ENCODE results near the gene EZR. TPM values are rescaled to one million over a fixed set of nuclear protein-coding genes. Genes with fewer than 3 reads are reported as not detected.

Gene EZR
- total RNA-seq, 1 experiment from 2014 or later, result 375 TPM

GRCh38 chr6:158766621-158767455 is 52.3 kb downstream of the EZR start:
- H2BK120ac ChIP-seq (ENCODE audit: low read depth, low read length, poor library complexity, severe bottlenecking), result no peak overlapping the region
- H4K8ac ChIP-seq (replicated peaks; ENCODE audit: insufficient read length, low read depth, low read length), result no peak overlapping the region
- no peak for DNase-seq
- H3K14ac ChIP-seq (ENCODE audit: insufficient read depth, low read length), result no peak overlapping the region
- peaks cover under 1% of the 10 kb centered on the region for H3K27me3 Mint-ChIP-seq (ENCODE audit: low read depth)
- H3K4ac ChIP-seq (ENCODE audit: low read depth, low read length), result no peak overlapping the region
- no peak for TF ChIP-seq CTCF (conservative IDR thresholded peaks at IDR 0.05)
- H3K23ac ChIP-seq (ENCODE audit: insufficient read length, low read depth, low read length), result no peak overlapping the region
- H3T11ph ChIP-seq (ENCODE audit: low read length), result no peak overlapping the region
- no peaks in the 10 kb centered on the region for H3K79me2 ChIP-seq (ENCODE audit: insufficient read depth, low read length)
- no peak overlapping the region for H2BK12ac ChIP-seq (ENCODE audit: insufficient read length, low read depth, low read length)
- H2AK5ac ChIP-seq (ENCODE audit: insufficient read length, low read length), result no peak overlapping the region
- H3K27me3 ChIP-seq (ENCODE audit: insufficient read depth, low read length), result no peaks in the 10 kb centered on the region
- H4K5ac ChIP-seq (ENCODE audit: insufficient read length, low read depth, low read length), result no peak overlapping the region
- peak overlapping the region in 1 of 3 experiments; percentile 82; a peak in 2 of 7 replicates for H3K27ac Mint-ChIP-seq
- H4K91ac ChIP-seq (ENCODE audit: insufficient read length, low read depth, low read length), result no peak overlapping the region
- no peak overlapping the region for H3K9ac ChIP-seq (ENCODE audit: extremely low read depth, insufficient read length, low read length)
- no peaks in the 10 kb centered on the region for H3K9me3 ChIP-seq (ENCODE audit: control insufficient read depth, low read depth, low read length)
- H3K18ac ChIP-seq (ENCODE audit: insufficient read length, low read depth, low read length), result no peak overlapping the region
- H3K27ac ChIP-seq (ENCODE audit: insufficient read length, low read depth, low read length), result no peak overlapping the region
- H3K79me1 ChIP-seq (ENCODE audit: insufficient read depth, low read depth, low read length, poor library complexity, severe bottlenecking), result no peaks in the 10 kb centered on the region
- WGBS (ENCODE audit: extremely low coverage, insufficient read length, low lambda C conversion rate), result no CpG with 5 or more reads among the region's 38 CpGs
- peaks cover 58 to 79% (median 72%) of the 10 kb centered on the region in 3 experiments for H3K36me3 Mint-ChIP-seq (ENCODE audit: insufficient read depth in 1 of 3, low read depth in 3 of 3)
- no peaks in the 10 kb centered on the region for H3K4me1 ChIP-seq (ENCODE audit: insufficient read depth, low read length)
- no peak overlapping the region for H3K56ac ChIP-seq (ENCODE audit: insufficient read length, low read depth, low read length)
- H3K4me3 Mint-ChIP-seq, result no peak overlapping the region
- H3K4me1 Mint-ChIP-seq, result peaks cover 0 to 7% of the 10 kb centered on the region in 2 experiments; a peak in 3 of 4 replicates
- no peak overlapping the region for H3K4me2 ChIP-seq (ENCODE audit: insufficient read depth, insufficient read length, low read length)
- no peak overlapping the region for H2BK5ac ChIP-seq (ENCODE audit: insufficient read length, low read length)
- H3K9me3 Mint-ChIP-seq, result no peaks in the 10 kb centered on the region
- no peaks in the 10 kb centered on the region for H4K20me1 ChIP-seq (ENCODE audit: control insufficient read depth, insufficient read depth, insufficient read length)
- no peaks in the 10 kb centered on the region for H3K23me2 ChIP-seq (ENCODE audit: insufficient read length, low read depth, low read length, poor library complexity, severe bottlenecking)
- H2BK15ac ChIP-seq (ENCODE audit: low read depth, low read length), result no peak overlapping the region
- no peak overlapping the region for H2AFZ ChIP-seq (ENCODE audit: low read length)
- H2BK20ac ChIP-seq (ENCODE audit: low read depth, low read length, poor library complexity, severe bottlenecking), result no peak overlapping the region
